Activated T-helper 17 cell treated with anti-CD3 and anti-CD28 coated beads, Interleukin-2, amount 50 U/mL, for 72 hours (primary cell): ENCODE data around the gene PTN. TPM values are rescaled to one million over a fixed set of nuclear protein-coding genes. Genes with fewer than 3 reads are reported as not detected.

ENCODE experiments used
- ATAC-seq: fragments of 150-1000 bp; cut with Tn5 transposase; replicated peaks from 2 replicates; pipeline ENCODE4 v1.10.0; 2021; ENCODE audit warnings: mild to moderate bottlenecking, moderate library complexity
- H3K27ac Mint-ChIP-seq: one replicate; pipeline ENCODE4 v1.8.0; 2022; ENCODE audit warnings: mixed read lengths
- H3K27me3 Mint-ChIP-seq: one replicate; pipeline ENCODE4 v1.8.0; 2022; ENCODE audit warnings: mixed read lengths
- H3K36me3 Mint-ChIP-seq: one replicate; pipeline ENCODE4 v1.8.0; 2022; ENCODE audit warnings: low read depth, mild to moderate bottlenecking, mixed read lengths
- H3K4me1 Mint-ChIP-seq: one replicate; pipeline ENCODE4 v1.8.0; 2022; ENCODE audit warnings: mixed read lengths
- H3K4me3 Mint-ChIP-seq: one replicate; pipeline ENCODE4 v1.8.0; 2022; ENCODE audit warnings: mild to moderate bottlenecking, mixed read lengths
- H3K9me3 Mint-ChIP-seq: one replicate; pipeline ENCODE4 v1.8.0; 2022; ENCODE audit warnings: mixed read lengths
- total RNA-seq, 2 donors: library from RNA; stranded (reverse); gene quantifications; one replicate each; pipeline ENCODE4 v1.2.3, GENCODE V29; 2022

Gene PTN
- total RNA-seq, 2 donors from 2014 or later, result 0.37 TPM; not detected in 1

- Mint-ChIP-seq H3K27ac (no peak overlapping the region), H3K27me3 (peaks cover 19% of the 10 kb centered on the region), H3K9me3 (peaks cover 8% of the 10 kb centered on the region), H3K4me3 (no peak overlapping the region), H3K36me3 (no peaks in the 10 kb centered on the region), H3K4me1 (no peaks in the 10 kb centered on the region)
- ATAC-seq, result no peak
Observed at GRCh38 chr7:137342265-137342664, 1.3 kb downstream of the PTN start.

- Mint-ChIP-seq H3K4me1 (no peaks in the 10 kb centered on the region), H3K27ac (no peak overlapping the region), H3K4me3 (no peak overlapping the region), H3K27me3 (peaks cover 4% of the 10 kb centered on the region), H3K36me3 (no peaks in the 10 kb centered on the region), H3K9me3 (peaks cover 8% of the 10 kb centered on the region)
- no peak for ATAC-seq
Observed at GRCh38 chr7:137337902-137338301, 5.6 kb downstream of the PTN start.

GRCh38 chr7:137335814-137336213 is 7.7 kb downstream of the PTN start:
- Mint-ChIP-seq H3K27ac (no peak overlapping the region), H3K27me3 (no peaks in the 10 kb centered on the region)
- no peak for ATAC-seq

DNA sequence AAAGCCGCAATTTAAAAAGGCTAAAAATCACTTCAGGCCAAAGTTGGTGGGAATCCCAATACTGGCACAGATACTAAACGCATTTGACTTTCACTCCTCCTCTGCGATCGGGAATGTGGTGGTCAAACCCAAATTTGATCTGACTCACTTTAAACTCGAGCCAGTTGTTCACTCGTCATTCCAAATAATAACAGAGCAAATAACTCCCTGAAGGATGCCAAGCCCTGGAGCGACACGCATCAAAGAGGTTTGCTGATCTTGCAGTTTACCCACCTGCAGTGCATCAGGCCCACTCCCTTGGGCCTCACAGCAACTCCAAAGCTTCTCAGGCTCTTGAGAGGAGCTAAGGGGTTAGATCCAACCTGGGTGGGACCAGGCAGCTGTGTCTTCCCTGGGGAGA is 12.2 kb downstream of the PTN start:
- no peaks in the 10 kb centered on the region for H3K4me1 Mint-ChIP-seq
- no peaks in the 10 kb centered on the region for H3K27me3 Mint-ChIP-seq
- H3K27ac Mint-ChIP-seq, result no peak overlapping the region
- no peak for ATAC-seq
- H3K4me3 Mint-ChIP-seq, result no peak overlapping the region
- peaks cover 5% of the 10 kb centered on the region for H3K9me3 Mint-ChIP-seq
- no peaks in the 10 kb centered on the region for H3K36me3 Mint-ChIP-seq

More at GRCh38 chr7:137335814-137336213, 7.7 kb downstream of the PTN start:
- no peaks in the 10 kb centered on the region for H3K36me3 Mint-ChIP-seq
- H3K4me1 Mint-ChIP-seq, result no peaks in the 10 kb centered on the region
- peaks cover 8% of the 10 kb centered on the region for H3K9me3 Mint-ChIP-seq
- no peak overlapping the region for H3K4me3 Mint-ChIP-seq

- Mint-ChIP-seq H3K4me3 (no peak overlapping the region), H3K27ac (no peak overlapping the region), H3K9me3 (peaks cover 5% of the 10 kb centered on the region), H3K36me3 (no peaks in the 10 kb centered on the region), H3K27me3 (no peaks in the 10 kb centered on the region), H3K4me1 (no peaks in the 10 kb centered on the region)
- no peak for ATAC-seq
Observed at GRCh38 chr7:137329411-137329810, 14.1 kb downstream of the PTN start.

- H3K4me3 Mint-ChIP-seq, result no peak overlapping the region
- H3K27ac Mint-ChIP-seq, result no peak overlapping the region
- no peaks in the 10 kb centered on the region for H3K36me3 Mint-ChIP-seq
- H3K9me3 Mint-ChIP-seq, result peaks cover 6% of the 10 kb centered on the region
- no peaks in the 10 kb centered on the region for H3K4me1 Mint-ChIP-seq
- ATAC-seq, result no peak
- no peaks in the 10 kb centered on the region for H3K27me3 Mint-ChIP-seq
Observed at GRCh38 chr7:137328373-137329120, 15.0 kb downstream of the PTN start.

- H3K4me3 Mint-ChIP-seq, result no peak overlapping the region
- H3K27me3 Mint-ChIP-seq, result no peaks in the 10 kb centered on the region
- no peak for ATAC-seq
Observed at GRCh38 chr7:137325927-137326326, 17.6 kb downstream of the PTN start.

DNA sequence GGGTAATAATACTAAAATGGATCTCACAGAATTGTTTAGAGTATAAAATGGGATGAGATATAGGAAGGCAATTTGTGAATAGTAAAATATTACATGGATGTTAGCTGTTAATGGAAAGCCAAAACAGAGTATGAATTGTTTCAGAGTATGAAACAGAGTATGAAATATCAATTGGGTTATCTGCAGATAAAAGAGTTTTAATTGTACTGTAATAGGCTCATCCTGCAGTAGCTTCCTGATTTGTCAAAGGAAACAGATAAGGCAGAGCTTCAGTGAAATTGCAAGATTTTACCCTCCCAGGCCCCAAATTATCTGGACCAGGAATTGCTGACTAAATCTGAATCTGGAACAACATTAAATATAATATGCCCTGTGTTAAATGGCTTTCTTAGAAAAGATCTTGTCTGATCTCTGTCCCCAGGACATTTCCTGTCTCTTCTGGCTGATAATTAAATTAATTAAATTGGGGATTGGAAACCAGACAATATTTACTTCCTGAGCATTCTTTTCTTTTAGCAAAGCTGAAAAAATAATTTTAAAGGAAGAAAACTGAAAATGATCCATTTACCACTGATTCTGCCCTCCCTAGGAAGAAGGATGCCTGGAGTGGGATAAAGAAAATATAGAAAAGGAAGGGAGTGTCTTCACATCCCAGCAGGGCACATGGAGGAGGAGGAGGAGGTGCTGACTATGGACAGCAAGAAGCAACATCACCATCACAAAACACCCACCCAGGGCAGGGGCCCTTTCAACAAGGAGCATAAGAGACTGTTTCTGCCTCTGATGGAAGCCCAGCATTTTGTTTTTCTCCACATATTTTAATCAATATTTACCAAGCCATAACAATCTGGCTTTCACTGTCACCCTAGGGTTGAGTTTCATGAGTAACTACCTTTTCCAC is 18.5 kb downstream of the PTN start:
- no peak overlapping the region for H3K4me3 Mint-ChIP-seq
- no peaks in the 10 kb centered on the region for H3K36me3 Mint-ChIP-seq
- no peak overlapping the region for H3K27ac Mint-ChIP-seq
- H3K9me3 Mint-ChIP-seq, result peaks cover 10% of the 10 kb centered on the region
- ATAC-seq, result no peak
- no peaks in the 10 kb centered on the region for H3K4me1 Mint-ChIP-seq
- H3K27me3 Mint-ChIP-seq, result no peaks in the 10 kb centered on the region

More at GRCh38 chr7:137325927-137326326, 17.6 kb downstream of the PTN start:
- Mint-ChIP-seq H3K27ac (no peak overlapping the region), H3K4me1 (no peaks in the 10 kb centered on the region), H3K36me3 (no peaks in the 10 kb centered on the region), H3K9me3 (peaks cover 8% of the 10 kb centered on the region)

DNA sequence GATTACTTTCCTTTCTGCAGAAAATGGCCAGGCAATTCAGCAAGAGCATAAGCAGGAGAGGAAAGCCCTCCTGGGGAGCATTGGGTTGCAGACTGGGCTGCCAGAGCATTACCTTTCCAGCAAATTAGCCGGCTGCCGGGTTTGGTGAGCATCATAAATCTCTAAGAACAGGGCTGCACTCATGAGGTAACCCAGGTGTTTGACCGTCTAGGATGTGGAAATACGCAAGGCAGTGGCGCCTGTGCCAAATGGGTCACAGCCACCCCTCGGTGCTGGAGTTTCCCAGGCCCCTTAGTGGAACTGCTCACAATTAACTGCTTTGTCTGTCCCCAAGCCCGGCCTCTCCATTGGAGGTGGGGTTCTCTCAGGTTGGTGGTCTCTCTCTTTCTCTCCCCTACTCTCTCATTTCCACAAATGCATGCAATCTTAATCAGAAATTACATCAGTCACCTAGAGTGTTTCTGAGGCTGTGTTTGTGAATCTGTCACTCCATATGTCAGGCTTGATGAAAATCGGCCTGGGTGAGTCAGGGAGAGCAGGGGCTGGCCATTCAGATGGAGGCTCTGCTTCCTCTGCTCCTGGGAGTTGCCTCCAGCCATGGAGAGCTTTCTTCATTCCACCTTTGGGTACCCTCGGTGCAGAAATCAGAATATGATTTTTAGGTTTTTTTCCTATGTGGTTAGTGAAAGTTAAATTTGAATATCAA is 26.7 kb downstream of the PTN start:
- Mint-ChIP-seq H3K9me3 (peaks cover 11% of the 10 kb centered on the region), H3K36me3 (no peaks in the 10 kb centered on the region), H3K4me3 (no peak overlapping the region), H3K27me3 (no peaks in the 10 kb centered on the region), H3K4me1 (no peaks in the 10 kb centered on the region), H3K27ac (no peak overlapping the region)
- no peak for ATAC-seq

- no peaks in the 10 kb centered on the region for H3K36me3 Mint-ChIP-seq
- H3K27me3 Mint-ChIP-seq, result no peaks in the 10 kb centered on the region
- ATAC-seq, result no peak
- H3K27ac Mint-ChIP-seq, result no peak overlapping the region
- H3K4me1 Mint-ChIP-seq, result no peaks in the 10 kb centered on the region
- peaks cover 7% of the 10 kb centered on the region for H3K9me3 Mint-ChIP-seq
- H3K4me3 Mint-ChIP-seq, result no peak overlapping the region
Observed at GRCh38 chr7:137313201-137313600, 30.3 kb downstream of the PTN start.

DNA sequence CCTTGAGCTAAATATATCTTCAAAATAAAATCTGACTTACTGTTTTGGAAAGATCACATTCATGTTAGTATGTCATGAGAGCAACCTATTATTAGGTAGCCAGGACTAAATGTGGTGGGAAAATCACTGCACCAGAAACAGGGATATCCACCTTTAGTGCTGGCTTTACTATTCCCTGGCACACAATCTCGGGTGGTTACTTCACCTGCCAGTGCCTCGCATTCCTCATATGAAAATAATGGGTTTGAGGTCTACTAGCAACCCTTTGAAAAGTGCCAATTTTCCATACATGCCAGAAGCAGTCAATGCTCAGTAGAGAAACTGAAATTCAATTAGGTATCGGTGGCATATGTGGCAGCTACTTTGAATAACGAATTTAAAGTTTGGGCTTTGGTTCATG is 36.8 kb downstream of the PTN start:
- H3K27ac Mint-ChIP-seq, result no peak overlapping the region
- no peaks in the 10 kb centered on the region for H3K4me1 Mint-ChIP-seq
- H3K36me3 Mint-ChIP-seq, result no peaks in the 10 kb centered on the region
- H3K4me3 Mint-ChIP-seq, result no peak overlapping the region
- no peaks in the 10 kb centered on the region for H3K27me3 Mint-ChIP-seq
- peaks cover 3% of the 10 kb centered on the region for H3K9me3 Mint-ChIP-seq
- no peak for ATAC-seq

GRCh38 chr7:137305901-137306621 is 37.5 kb downstream of the PTN start:
- ATAC-seq, result no peak
- H3K27me3 Mint-ChIP-seq, result no peaks in the 10 kb centered on the region
- no peak overlapping the region for H3K27ac Mint-ChIP-seq
- H3K9me3 Mint-ChIP-seq, result peaks cover 3% of the 10 kb centered on the region
- H3K4me3 Mint-ChIP-seq, result no peak overlapping the region
- H3K36me3 Mint-ChIP-seq, result no peaks in the 10 kb centered on the region
- H3K4me1 Mint-ChIP-seq, result no peaks in the 10 kb centered on the region

GRCh38 chr7:137304624-137305235 is 38.8 kb downstream of the PTN start:
- Mint-ChIP-seq H3K36me3 (no peaks in the 10 kb centered on the region), H3K4me3 (no peak overlapping the region), H3K27me3 (no peaks in the 10 kb centered on the region), H3K4me1 (no peaks in the 10 kb centered on the region), H3K9me3 (peaks cover under 1% of the 10 kb centered on the region), H3K27ac (no peak overlapping the region)
- ATAC-seq, result no peak

- no peak overlapping the region for H3K27ac Mint-ChIP-seq
- no peak for ATAC-seq
- H3K4me3 Mint-ChIP-seq, result no peak overlapping the region
- H3K36me3 Mint-ChIP-seq, result no peaks in the 10 kb centered on the region
- no peaks in the 10 kb centered on the region for H3K27me3 Mint-ChIP-seq
- H3K9me3 Mint-ChIP-seq, result no peaks in the 10 kb centered on the region
- no peaks in the 10 kb centered on the region for H3K4me1 Mint-ChIP-seq
Observed at GRCh38 chr7:137304165-137304564, 39.4 kb downstream of the PTN start.
